ENCODE results near the gene MUC5AC. TPM values are rescaled to one million over a fixed set of nuclear protein-coding genes. Genes with fewer than 3 reads are reported as not detected.
"Not testable (repeated sequence)": the region's sequence is repeated elsewhere in the genome, so short reads cannot be mapped to it uniquely, and the experiment has no call there.

The MUC5AC gene
- total RNA-seq, 1 experiment from 2014 or later, result not detected

GRCh38 chr11:1148752-1149180 is 9.0 kb upstream of the MUC5AC start:
- no peak for DNase-seq (ENCODE audit: low spot score)

DNA sequence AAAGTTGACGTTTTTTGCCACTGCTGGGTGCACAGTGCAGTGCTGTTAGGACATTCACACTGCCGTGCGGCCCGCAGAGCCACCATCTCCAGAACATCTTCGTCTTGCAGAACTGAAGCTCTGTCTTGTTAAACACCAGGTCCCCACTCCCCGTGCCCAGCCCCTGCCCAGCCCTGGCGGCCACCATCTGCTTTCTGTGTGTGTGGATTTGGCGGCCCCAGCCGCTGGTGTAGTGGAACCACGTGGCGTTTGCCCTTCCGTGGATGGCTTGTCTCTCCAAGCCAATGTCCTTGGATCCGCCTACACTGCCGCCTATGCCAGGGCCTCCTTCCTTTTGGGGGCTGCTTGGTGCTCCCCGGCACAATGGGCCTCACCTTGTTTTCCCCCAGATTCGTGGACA is 8.2 kb upstream of the MUC5AC start:
- DNase-seq (ENCODE audit: low spot score), result no peak

GRCh38 chr11:1150116-1150515 is 7.6 kb upstream of the MUC5AC start:
- DNase-seq (ENCODE audit: low spot score), result no peak

- DNase-seq (ENCODE audit: low spot score), result peak; percentile 19
Measured at GRCh38 chr11:1150769-1151365, 6.9 kb upstream of the MUC5AC start.

- no peak for DNase-seq (ENCODE audit: low spot score)
Measured at GRCh38 chr11:1151366-1152315, 6.1 kb upstream of the MUC5AC start.

DNA sequence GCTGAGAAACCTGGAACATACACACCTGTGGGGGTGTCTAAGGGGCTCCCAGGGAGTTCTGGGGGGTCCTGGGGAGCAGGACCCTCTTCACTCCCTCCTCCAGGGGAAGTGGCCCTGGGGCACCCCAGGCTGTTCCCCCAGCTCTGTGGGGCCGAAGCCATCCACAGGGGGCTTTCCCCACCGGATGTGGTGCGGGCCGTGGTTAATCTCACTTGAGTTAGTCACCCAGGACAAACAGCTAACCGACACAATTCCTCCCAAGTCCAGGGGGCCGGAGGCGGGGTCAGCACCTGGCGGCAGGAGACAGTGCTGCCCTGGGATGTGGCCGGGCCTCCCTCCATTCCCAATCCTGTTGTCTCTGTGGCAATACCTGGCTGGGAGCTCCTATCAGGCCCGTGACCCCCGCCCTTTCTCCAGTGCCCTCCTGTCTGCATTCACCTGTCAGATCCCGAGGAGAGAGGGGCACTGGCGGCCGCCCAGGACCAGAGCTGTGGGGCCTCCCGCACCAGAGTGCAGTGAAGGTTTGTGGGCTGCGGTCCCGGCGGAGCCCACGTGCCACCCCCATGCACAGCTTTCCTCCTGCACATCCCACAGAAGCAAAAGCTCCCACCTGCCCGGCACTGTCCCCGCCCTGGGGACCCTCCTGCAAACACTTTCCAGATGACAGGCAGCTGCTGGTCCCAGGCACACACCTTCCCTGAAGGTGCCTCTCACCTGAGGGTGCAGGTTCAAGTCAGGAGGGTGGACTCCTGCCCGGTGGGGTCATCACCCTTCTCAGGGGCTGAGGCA is 5.2 kb upstream of the MUC5AC start:
- DNase-seq (ENCODE audit: low spot score), result peak; percentile 91

GRCh38 chr11:1153105-1153950 is 4.4 kb upstream of the MUC5AC start:
- peak; percentile 54 for DNase-seq (ENCODE audit: low spot score)

- peak; percentile 99 for DNase-seq (ENCODE audit: low spot score)
Measured at GRCh38 chr11:1153951-1154493, 3.7 kb upstream of the MUC5AC start.

GRCh38 chr11:1154656-1155055 is 3.1 kb upstream of the MUC5AC start:
- DNase-seq (ENCODE audit: low spot score), result not testable (repeated sequence)

DNA sequence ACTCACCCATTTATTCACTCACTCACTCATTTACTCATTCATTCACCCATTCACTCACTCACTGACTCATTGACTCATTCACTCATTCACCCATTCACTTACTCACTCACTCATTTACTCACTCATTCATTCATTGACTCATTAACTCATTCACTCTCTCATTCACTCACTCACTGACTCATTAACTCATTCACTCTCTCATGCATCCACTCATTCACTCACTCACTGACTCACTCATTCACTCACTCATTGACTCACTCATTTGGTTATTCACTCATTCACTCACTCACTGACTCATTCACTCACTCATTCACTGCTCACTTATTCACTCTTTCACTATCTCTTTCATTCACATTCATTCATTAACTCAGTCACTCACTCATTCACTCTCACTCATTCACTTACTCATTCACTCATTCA is 2.5 kb upstream of the MUC5AC start:
- no peak for DNase-seq (ENCODE audit: low spot score)

GRCh38 chr11:1156506-1157340 is 1.0 kb upstream of the MUC5AC start:
- DNase-seq (ENCODE audit: low spot score), result no peak

GRCh38 chr11:1157341-1157644 is 460 bp upstream of the MUC5AC start:
- DNase-seq (ENCODE audit: low spot score), result no peak

GRCh38 chr11:1158681-1159487 is 1.1 kb downstream of the MUC5AC start:
- DNase-seq (ENCODE audit: low spot score), result no peak

DNA sequence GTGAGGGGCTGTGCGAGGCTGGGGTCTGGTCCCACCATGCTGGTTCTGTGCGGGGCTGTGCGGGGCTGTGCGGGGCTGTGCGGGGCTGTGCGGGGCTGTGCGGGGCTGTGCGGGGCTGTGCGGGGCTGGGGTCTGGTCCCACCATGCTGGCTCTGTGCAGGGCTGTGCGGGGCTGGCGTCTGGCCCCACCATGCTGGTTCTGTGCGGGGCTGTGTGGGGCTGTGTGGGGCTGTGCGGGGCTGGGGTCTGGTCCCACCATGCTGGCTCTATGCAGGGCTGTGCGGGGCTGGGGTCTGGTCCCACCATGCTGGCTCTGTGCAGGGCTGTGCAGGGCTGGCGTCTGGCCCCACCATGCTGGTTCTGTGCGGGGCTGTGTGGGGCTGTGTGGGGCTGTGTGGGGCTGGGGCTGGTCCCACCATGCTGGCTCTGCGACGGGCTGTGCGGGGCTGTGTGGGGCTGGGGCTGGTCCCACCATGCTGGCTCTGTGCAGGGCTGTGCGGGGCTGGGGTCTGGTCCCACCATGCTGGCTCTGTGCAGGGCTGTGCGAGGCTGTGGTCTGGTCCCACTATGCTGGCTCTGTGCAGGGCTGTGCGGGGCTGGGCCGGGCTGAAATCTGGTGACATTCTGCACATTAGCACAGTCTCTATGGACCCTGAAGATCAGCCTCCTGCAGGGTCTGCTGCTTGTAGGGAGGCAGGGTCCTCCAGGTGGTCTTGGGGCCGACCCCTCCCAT is 1.9 kb downstream of the MUC5AC start:
- DNase-seq (ENCODE audit: low spot score), result not testable (repeated sequence)

- no peak for DNase-seq (ENCODE audit: low spot score)
Measured at GRCh38 chr11:1160231-1161101, 2.7 kb downstream of the MUC5AC start.

- no peak for DNase-seq (ENCODE audit: low spot score)
Measured at GRCh38 chr11:1161410-1162137, 3.8 kb downstream of the MUC5AC start.

DNA sequence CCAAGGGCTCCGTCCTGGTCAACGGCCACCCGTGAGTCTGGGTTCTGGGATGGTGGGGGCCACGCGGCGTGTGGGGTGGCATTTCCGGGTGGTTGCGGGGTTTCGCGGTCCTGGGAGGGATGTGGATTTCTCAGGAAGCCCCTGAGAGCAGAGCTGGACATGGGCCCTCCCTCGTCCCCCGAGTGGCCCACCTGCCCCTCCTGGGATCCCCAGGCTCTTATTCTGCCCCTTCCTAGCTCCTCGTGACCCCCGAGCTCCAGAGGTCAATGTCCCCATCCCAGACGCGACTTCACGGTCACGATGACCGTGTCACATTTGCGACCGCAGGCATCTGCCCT is 4.4 kb downstream of the MUC5AC start:
- DNase-seq (ENCODE audit: low spot score), result no peak

Measured in A172 (cell line).